SKM-1 (cell line): Measurements from ENCODE around the gene ATM.
"Not testable (repeated sequence)": the region's sequence is repeated elsewhere in the genome, so short reads cannot be mapped to it uniquely, and the experiment has no call there.

Experiments used
- DNase-seq: peaks from one replicate; lab custom pipeline; 2025; ENCODE audit not compliant: unreplicated experiment; lab: John Stamatoyannopoulos, UW

ATM gene

GRCh38 chr11:108370315-108370714 lies 147.4 kb downstream of the ATM start:
- DNase-seq = no peak

- no peak for DNase-seq
Observed at GRCh38 chr11:108370990-108371389, 148.1 kb downstream of the ATM start.

GRCh38 chr11:108373505-108373904 lies 150.6 kb downstream of the ATM start:
- DNase-seq = not testable (repeated sequence)

GRCh38 chr11:108388576-108388975 lies 165.7 kb downstream of the ATM start:
- DNase-seq = no peak

- DNase-seq = no peak
Observed at GRCh38 chr11:108392353-108392752, 169.5 kb downstream of the ATM start.

- DNase-seq = no peak
Observed at GRCh38 chr11:108393046-108393445, 170.2 kb downstream of the ATM start.

- no peak for DNase-seq
Observed at GRCh38 chr11:108394744-108395284, 171.9 kb downstream of the ATM start.

GRCh38 chr11:108396672-108397071 lies 173.8 kb downstream of the ATM start:
- DNase-seq = not testable (repeated sequence)

GRCh38 chr11:108398439-108398838 lies 175.6 kb downstream of the ATM start:
- no peak for DNase-seq

- no peak for DNase-seq
Observed at GRCh38 chr11:108402241-108402640, 179.4 kb downstream of the ATM start.

- DNase-seq = no peak
Observed at GRCh38 chr11:108403052-108403451, 180.2 kb downstream of the ATM start.

GRCh38 chr11:108405706-108406105 lies 182.8 kb downstream of the ATM start:
- no peak for DNase-seq

- DNase-seq = no peak
Observed at GRCh38 chr11:108414958-108415357, 192.1 kb downstream of the ATM start.

GRCh38 chr11:108417551-108417950 lies 194.7 kb downstream of the ATM start:
- DNase-seq = not testable (repeated sequence)
